Astrocyte (in vitro differentiated cells and primary cell): ENCODE data around the gene CTH.
"Not testable (repeated sequence)": the region's sequence is repeated elsewhere in the genome, so short reads cannot be mapped to it uniquely, and the experiment has no call there.

Experiments used
- CTCF ChIP-seq: IDR thresholded peaks from 2 replicates; pipeline ENCODE4 v1.5.1; 2011; ENCODE audit warnings: low read depth, mild to moderate bottlenecking, inconsistent platforms, low read length, moderate library complexity; ENCODE audit not compliant: insufficient read depth
- EZH2 ChIP-seq: IDR thresholded peaks from 2 replicates; pipeline ENCODE4 v1.6.1; 2012; ENCODE audit warnings: mild to moderate bottlenecking, low read length, inconsistent platforms; ENCODE audit not compliant: insufficient read depth

DNA sequence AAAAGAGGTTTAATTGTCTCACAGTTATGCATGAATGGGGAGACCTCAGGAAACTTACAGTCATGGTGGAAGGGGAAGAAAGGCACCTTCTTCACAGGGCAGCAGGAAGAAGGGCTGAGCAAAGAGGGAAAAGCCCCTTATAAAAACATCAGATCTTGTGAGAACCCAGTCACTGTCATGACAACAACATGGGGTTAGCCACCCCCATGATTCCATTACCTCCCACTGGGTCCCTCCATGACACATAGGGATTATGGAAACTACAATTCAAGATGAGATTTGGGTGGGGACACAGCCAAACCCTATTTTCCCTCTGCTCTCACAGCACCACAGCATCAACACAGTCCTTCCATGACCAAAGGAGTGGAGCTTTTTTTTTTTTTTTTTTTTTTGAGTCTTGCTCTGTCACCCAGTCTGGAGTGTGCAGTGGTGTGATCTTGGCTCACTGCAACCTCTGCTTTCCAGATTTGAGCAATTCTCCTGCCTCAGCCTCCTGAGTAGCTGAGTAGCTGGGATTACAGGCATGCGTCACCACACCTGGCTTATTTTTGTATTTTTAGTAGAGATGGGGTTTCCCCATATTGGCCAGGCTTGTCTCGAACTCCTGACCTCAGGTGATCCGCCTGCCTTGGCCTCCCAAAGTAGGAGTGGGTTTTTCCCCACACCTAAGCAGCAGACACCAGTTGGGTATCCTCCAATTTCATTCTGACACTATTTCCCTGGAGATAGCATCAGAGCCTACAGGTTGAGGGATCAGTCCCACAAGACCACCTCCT, 41.3 kb downstream of the CTH start:
- not testable (repeated sequence) for TF ChIP-seq CTCF, EZH2
